ENCODE measurements around the gene PLA2G5. TPM values are rescaled to one million over a fixed set of nuclear protein-coding genes. Genes with fewer than 3 reads are reported as not detected.

The PLA2G5 gene
- total RNA-seq, 1 donor from 2014 or later = not detected

- Mint-ChIP-seq H3K9me3 (ENCODE audit: low read depth) (no peaks in the 10 kb centered on the region), H3K4me1 (ENCODE audit: low read depth) (peaks cover 12% of the 10 kb centered on the region), H3K4me3 (ENCODE audit: low read depth) (no peak overlapping the region), H3K27ac (no peak overlapping the region), H3K36me3 (ENCODE audit: insufficient read depth) (no peaks in the 10 kb centered on the region), H3K27me3 (peaks cover 43% of the 10 kb centered on the region)
- DNase-seq (ENCODE audit: low spot score, unreplicated experiment) = no peak
- TF ChIP-seq CTCF (IDR thresholded peaks at IDR 0.05; ENCODE audit: unreplicated experiment) = no peak
These were observed 41.5 kb downstream of the PLA2G5 start for GRCh38 chr1:20111452-20111851.

- Mint-ChIP-seq H3K4me1 (ENCODE audit: low read depth) (peaks cover 12% of the 10 kb centered on the region), H3K27me3 (peaks cover 39% of the 10 kb centered on the region), H3K4me3 (ENCODE audit: low read depth) (no peak overlapping the region), H3K36me3 (ENCODE audit: insufficient read depth) (no peaks in the 10 kb centered on the region), H3K27ac (no peak overlapping the region), H3K9me3 (ENCODE audit: low read depth) (no peaks in the 10 kb centered on the region)
- TF ChIP-seq CTCF (IDR thresholded peaks at IDR 0.05; ENCODE audit: unreplicated experiment) = no peak
- DNase-seq (ENCODE audit: low spot score, unreplicated experiment) = no peak
These were observed 42.4 kb downstream of the PLA2G5 start for GRCh38 chr1:20112279-20113000.

GRCh38 chr1:20114021-20114648 is 44.1 kb downstream of the PLA2G5 start:
- TF ChIP-seq CTCF (IDR thresholded peaks at IDR 0.05; ENCODE audit: unreplicated experiment) = no peak
- Mint-ChIP-seq H3K36me3 (ENCODE audit: insufficient read depth) (no peaks in the 10 kb centered on the region), H3K4me3 (ENCODE audit: low read depth) (no peak overlapping the region), H3K27me3 (peaks cover 37% of the 10 kb centered on the region), H3K27ac (peak overlapping the region; percentile 8), H3K4me1 (ENCODE audit: low read depth) (peaks cover 9% of the 10 kb centered on the region), H3K9me3 (ENCODE audit: low read depth) (no peaks in the 10 kb centered on the region)
- no peak for DNase-seq (ENCODE audit: low spot score, unreplicated experiment)

GRCh38 chr1:20115479-20115878 is 45.5 kb downstream of the PLA2G5 start:
- H3K4me3 Mint-ChIP-seq (ENCODE audit: low read depth) = no peak overlapping the region
- no peaks in the 10 kb centered on the region for H3K9me3 Mint-ChIP-seq (ENCODE audit: low read depth)
- H3K36me3 Mint-ChIP-seq (ENCODE audit: insufficient read depth) = no peaks in the 10 kb centered on the region
- no peak for DNase-seq (ENCODE audit: low spot score, unreplicated experiment)
- H3K27me3 Mint-ChIP-seq = peaks cover 42% of the 10 kb centered on the region
- no peak for TF ChIP-seq CTCF (IDR thresholded peaks at IDR 0.05; ENCODE audit: unreplicated experiment)
- H3K27ac Mint-ChIP-seq = no peak overlapping the region
- H3K4me1 Mint-ChIP-seq (ENCODE audit: low read depth) = peaks cover 5% of the 10 kb centered on the region

- Mint-ChIP-seq H3K9me3 (ENCODE audit: low read depth) (no peaks in the 10 kb centered on the region), H3K27ac (no peak overlapping the region), H3K27me3 (peaks cover 43% of the 10 kb centered on the region), H3K4me3 (ENCODE audit: low read depth) (no peak overlapping the region), H3K4me1 (ENCODE audit: low read depth) (peaks cover 5% of the 10 kb centered on the region), H3K36me3 (ENCODE audit: insufficient read depth) (no peaks in the 10 kb centered on the region)
- no peak for TF ChIP-seq CTCF (IDR thresholded peaks at IDR 0.05; ENCODE audit: unreplicated experiment)
- DNase-seq (ENCODE audit: low spot score, unreplicated experiment) = no peak
These were observed 45.9 kb downstream of the PLA2G5 start for GRCh38 chr1:20115916-20116315.

Data from progenitor cell of endocrine pancreas (in vitro differentiated cells).